Fibroblast of lung (primary cell): ENCODE results near the gene NRP1. TPM values are rescaled to one million over a fixed set of nuclear protein-coding genes. Genes with fewer than 3 reads are reported as not detected.

ENCODE experiments used
- DNase-seq, 2 donors: peaks; one replicate each; pipeline versions ENCODE4 v3.0.0 to v3.0.0-alpha.2; 2010; ENCODE audit warnings: low read depth in 2 of 2
- H2AFZ ChIP-seq: 2 replicates; pipeline ENCODE4 v1.5.1; 2012; ENCODE audit warnings: low read length, control low read depth, inconsistent platforms
- H3K27ac ChIP-seq: 2 replicates; pipeline ENCODE4 v1.5.1; 2011; ENCODE audit warnings: low read length, control low read depth; ENCODE audit not compliant: insufficient read depth
- H3K27me3 ChIP-seq: 2 replicates; pipeline ENCODE4 v1.5.1; 2011; ENCODE audit warnings: mild to moderate bottlenecking, low read length; ENCODE audit not compliant: control insufficient read depth, insufficient read depth
- H3K36me3 ChIP-seq: 2 replicates; pipeline ENCODE4 v1.5.1; 2011; ENCODE audit warnings: low read length; ENCODE audit not compliant: control insufficient read depth, insufficient read depth
- H3K4me1 ChIP-seq: 2 replicates; pipeline ENCODE4 v1.5.1; 2011; ENCODE audit warnings: low read length; ENCODE audit not compliant: control insufficient read depth, insufficient read depth; ENCODE audit errors: extremely low read depth
- H3K4me2 ChIP-seq: 2 replicates; pipeline ENCODE4 v1.5.1; 2011; ENCODE audit warnings: low read length, control low read depth; ENCODE audit not compliant: insufficient read depth; ENCODE audit errors: extremely low read depth
- H3K4me3 ChIP-seq, 4 experiments: fragments of 200-600 bp in 1 of 4; sonication (generic) in 1 of 4; replicated peaks in 1 of 4; 2 replicates each; pipeline ENCODE4 v1.5.1; 2011 to 2016; ENCODE audit warnings: low read length in 4 of 4, low read depth in 3 of 4, mild to moderate bottlenecking in 3 of 4, control low read depth in 2 of 4, inconsistent platforms in 1 of 4, mixed read lengths in 1 of 4; ENCODE audit not compliant: insufficient read depth in 1 of 4; ENCODE audit errors: control extremely low read depth in 1 of 4
- H3K79me2 ChIP-seq: 2 replicates; pipeline ENCODE4 v1.5.1; 2012; ENCODE audit warnings: mild to moderate bottlenecking, low read length, inconsistent platforms; ENCODE audit not compliant: control insufficient read depth, insufficient read depth
- H3K9ac ChIP-seq: 2 replicates; pipeline ENCODE4 v1.5.1; 2011; ENCODE audit warnings: mild to moderate bottlenecking, low read length, control low read depth; ENCODE audit not compliant: insufficient read depth
- H3K9me3 ChIP-seq: 2 replicates; pipeline ENCODE4 v1.5.1; 2012; ENCODE audit warnings: low read depth, low read length; ENCODE audit not compliant: control insufficient read depth, insufficient read depth
- H4K20me1 ChIP-seq: 2 replicates; pipeline ENCODE4 v1.5.1; 2011; ENCODE audit warnings: low read length; ENCODE audit not compliant: control insufficient read depth, insufficient read depth; ENCODE audit errors: extremely low read depth
- EZH2 ChIP-seq: IDR thresholded peaks from 2 replicates; pipeline ENCODE4 v1.5.1; 2012; ENCODE audit warnings: low read length, control low read depth, mild to moderate bottlenecking; ENCODE audit errors: missing control alignments
- polyA plus RNA-seq, 2 donors: library from polyadenylated mRNA; depleted of rRNA in 1 of 2; stranded (reverse) in 1 of 2; unstranded in 1 of 2; fragments of >200 nt; gene quantifications; 2 replicates each; pipeline ENCODE4 v1.2.1, GENCODE V29; 2011 to 2012; ENCODE audit warnings: missing spikeins in 1 of 2
- total RNA-seq: library from RNA; depleted of rRNA; stranded (reverse); fragments of >200 nt; gene quantifications from 2 replicates; pipeline ENCODE4 v1.2.1, GENCODE V29; 2014
- TF ChIP-seq, protein P1 (sequence below), 2 donors: IDR thresholded peaks in 1 of 2; conservative IDR thresholded peaks in 1 of 2; 1 replicate in 1 of 2; 2 replicates in 1 of 2; pipeline ENCODE4 v1.5.1; 2011 to 2012; ENCODE audit warnings: low read length in 2 of 2, control low read depth in 1 of 2, inconsistent platforms in 1 of 2, low read depth in 1 of 2, mild to moderate bottlenecking in 1 of 2

NRP1 gene
- total and polyA plus RNA-seq, 2 donors (not counting 1 experiment from before 2014, with no cell fraction given), result 187 to 373 TPM

DNA sequence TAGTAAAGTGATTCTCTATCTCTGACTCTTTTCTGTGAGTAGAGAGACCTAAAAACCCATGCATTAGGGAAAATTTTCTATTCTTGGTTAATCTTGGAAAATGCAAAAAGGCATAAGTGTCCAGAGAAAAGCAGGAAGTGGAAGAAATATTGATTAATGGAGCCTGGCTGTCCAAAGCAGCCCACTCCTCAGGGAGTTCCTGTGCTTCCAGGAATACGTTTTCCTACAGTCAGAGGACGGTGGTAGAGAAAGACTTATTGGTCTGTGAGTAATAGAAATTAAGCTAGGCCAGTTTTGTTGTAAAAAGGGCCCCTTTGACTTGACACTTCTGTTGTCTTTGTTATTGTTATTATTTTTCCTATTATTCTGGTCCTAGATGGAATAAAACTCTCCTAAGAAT is 157.8 kb downstream of the NRP1 start:
- no peak for DNase-seq
- H3K79me2 ChIP-seq, result no peaks in the 10 kb centered on the region
- TF ChIP-seq, protein P1, sequence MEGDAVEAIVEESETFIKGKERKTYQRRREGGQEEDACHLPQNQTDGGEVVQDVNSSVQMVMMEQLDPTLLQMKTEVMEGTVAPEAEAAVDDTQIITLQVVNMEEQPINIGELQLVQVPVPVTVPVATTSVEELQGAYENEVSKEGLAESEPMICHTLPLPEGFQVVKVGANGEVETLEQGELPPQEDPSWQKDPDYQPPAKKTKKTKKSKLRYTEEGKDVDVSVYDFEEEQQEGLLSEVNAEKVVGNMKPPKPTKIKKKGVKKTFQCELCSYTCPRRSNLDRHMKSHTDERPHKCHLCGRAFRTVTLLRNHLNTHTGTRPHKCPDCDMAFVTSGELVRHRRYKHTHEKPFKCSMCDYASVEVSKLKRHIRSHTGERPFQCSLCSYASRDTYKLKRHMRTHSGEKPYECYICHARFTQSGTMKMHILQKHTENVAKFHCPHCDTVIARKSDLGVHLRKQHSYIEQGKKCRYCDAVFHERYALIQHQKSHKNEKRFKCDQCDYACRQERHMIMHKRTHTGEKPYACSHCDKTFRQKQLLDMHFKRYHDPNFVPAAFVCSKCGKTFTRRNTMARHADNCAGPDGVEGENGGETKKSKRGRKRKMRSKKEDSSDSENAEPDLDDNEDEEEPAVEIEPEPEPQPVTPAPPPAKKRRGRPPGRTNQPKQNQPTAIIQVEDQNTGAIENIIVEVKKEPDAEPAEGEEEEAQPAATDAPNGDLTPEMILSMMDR (conservative IDR thresholded peaks at IDR 0.05 in 1 of 2, IDR thresholded peaks at IDR 0.05 in 1 of 2; ENCODE audit: low read depth in 1 of 2, low read length in 2 of 2), result no peak
- TF ChIP-seq EZH2, result no peak
- peaks cover 14% of the 10 kb centered on the region for H3K4me1 ChIP-seq
- H3K27me3 ChIP-seq, result no peaks in the 10 kb centered on the region
- no peak overlapping the region for H3K4me2 ChIP-seq
- H3K27ac ChIP-seq, result no peak overlapping the region
- H2AFZ ChIP-seq, result no peak overlapping the region
- H3K9ac ChIP-seq, result no peak overlapping the region
- no peaks in the 10 kb centered on the region for H4K20me1 ChIP-seq
- H3K9me3 ChIP-seq, result no peaks in the 10 kb centered on the region
- H3K4me3 ChIP-seq, result no peak overlapping the region
- peaks cover 11% of the 10 kb centered on the region for H3K36me3 ChIP-seq

DNA sequence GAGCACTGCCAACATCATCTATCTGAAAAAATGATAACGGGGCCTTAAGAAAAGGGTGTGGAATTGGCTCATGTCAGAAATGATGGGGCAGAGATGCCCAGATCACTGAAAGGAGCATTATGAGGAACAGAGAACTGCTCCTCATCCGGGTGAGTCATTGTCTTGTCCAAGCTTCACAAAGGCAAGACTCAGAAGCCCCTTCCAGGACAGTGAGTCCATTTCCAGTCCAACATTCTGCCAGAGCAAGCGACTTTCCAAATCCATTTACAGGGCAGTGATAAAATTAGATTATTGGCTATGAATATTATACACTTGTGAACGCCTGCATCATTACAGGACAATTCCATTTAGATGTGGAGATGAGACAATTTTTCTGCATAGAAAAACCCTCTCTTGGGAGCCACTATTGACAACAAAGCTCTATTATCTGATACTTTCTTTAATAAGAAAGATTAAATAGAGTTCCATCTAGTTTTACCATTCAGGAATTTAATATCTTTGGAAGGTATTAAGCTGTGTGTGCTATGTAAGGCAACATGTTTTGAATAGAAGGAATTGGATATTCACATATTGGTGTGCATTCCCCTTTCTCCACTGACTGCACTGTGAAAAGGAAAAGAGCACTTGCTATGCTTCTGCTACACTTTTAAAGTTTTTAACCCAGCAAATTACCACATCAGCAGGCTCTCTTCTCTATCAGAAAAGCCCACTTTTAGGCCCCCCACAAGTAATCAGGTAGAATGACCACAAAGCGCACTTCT is 159.6 kb downstream of the NRP1 start:
- H3K9me3 ChIP-seq, result no peaks in the 10 kb centered on the region
- no peak for DNase-seq
- no peak overlapping the region for H3K27ac ChIP-seq
- no peak overlapping the region for H3K9ac ChIP-seq
- H3K4me3 ChIP-seq, result no peak overlapping the region
- peaks cover 5% of the 10 kb centered on the region for H3K36me3 ChIP-seq
- no peaks in the 10 kb centered on the region for H3K79me2 ChIP-seq
- no peak overlapping the region for H3K4me2 ChIP-seq
- H2AFZ ChIP-seq, result no peak overlapping the region
- H3K4me1 ChIP-seq, result peaks cover 12% of the 10 kb centered on the region
- H4K20me1 ChIP-seq, result no peaks in the 10 kb centered on the region
- no peaks in the 10 kb centered on the region for H3K27me3 ChIP-seq
- TF ChIP-seq, protein P1 (conservative IDR thresholded peaks at IDR 0.05 in 1 of 2, IDR thresholded peaks at IDR 0.05 in 1 of 2; ENCODE audit: low read depth in 1 of 2, low read length in 2 of 2), result no peak
- no peak for TF ChIP-seq EZH2

DNA sequence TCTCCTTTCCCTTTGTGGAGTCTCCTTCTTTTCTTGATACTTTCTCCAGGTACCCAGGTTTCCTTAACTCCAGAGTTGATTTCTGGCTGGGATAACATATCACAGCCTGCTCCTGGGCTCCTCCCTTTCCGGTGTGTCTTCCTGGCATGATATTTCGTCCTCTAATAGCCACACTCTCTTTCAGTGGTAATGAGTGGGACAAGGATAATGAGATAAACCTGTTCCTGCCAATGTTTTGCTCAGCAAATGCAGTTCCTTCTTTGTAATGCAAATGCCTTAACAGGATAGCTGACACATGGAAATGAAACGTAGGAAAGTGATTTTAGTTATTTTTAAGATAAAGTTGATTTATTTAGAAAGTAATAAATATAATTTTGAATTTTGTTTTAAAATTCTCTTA is 168.6 kb downstream of the NRP1 start:
- Histone ChIP-seq H3K4me2 (no peak overlapping the region), H3K4me3 (no peak overlapping the region), H2AFZ (no peak overlapping the region), H3K27ac (no peak overlapping the region), H3K9me3 (no peaks in the 10 kb centered on the region), H3K36me3 (no peaks in the 10 kb centered on the region), H3K27me3 (no peaks in the 10 kb centered on the region), H4K20me1 (no peaks in the 10 kb centered on the region), H3K4me1 (peaks cover 4% of the 10 kb centered on the region), H3K79me2 (no peaks in the 10 kb centered on the region), H3K9ac (no peak overlapping the region)
- no peak for TF ChIP-seq EZH2
- TF ChIP-seq, protein P1 (conservative IDR thresholded peaks at IDR 0.05 in 1 of 2, IDR thresholded peaks at IDR 0.05 in 1 of 2; ENCODE audit: low read depth in 1 of 2, low read length in 2 of 2), result no peak
- DNase-seq, result peak in 1 of 2 donors; percentile 38
